ENCODE results near the gene ABCC8.

DNA sequence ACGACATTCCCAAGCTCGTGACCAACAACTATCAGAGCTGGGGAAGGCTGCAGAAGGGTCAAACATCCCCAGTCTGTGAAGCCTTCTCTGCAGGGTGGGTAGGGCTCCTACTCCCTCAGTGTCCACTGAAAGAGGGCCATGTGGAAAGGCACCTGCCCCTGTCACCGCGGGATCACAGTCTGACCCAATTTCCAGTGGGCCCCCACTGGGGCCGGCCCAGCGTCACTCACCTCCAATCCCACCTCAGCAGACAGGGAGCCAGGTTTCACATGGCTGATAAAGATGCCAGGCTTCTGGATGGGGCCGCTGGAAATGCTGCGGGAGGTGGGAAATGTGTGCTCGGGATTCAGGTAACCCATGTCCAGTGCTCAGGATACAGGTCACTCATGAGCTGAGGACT is 47.6 kb upstream of the ABCC8 start:
- no peak for TF ChIP-seq POLR2A (IDR thresholded peaks at IDR 0.05)
- no peak for TF ChIP-seq POLR2AphosphoS5 (IDR thresholded peaks at IDR 0.05)
- TF ChIP-seq, protein P1, sequence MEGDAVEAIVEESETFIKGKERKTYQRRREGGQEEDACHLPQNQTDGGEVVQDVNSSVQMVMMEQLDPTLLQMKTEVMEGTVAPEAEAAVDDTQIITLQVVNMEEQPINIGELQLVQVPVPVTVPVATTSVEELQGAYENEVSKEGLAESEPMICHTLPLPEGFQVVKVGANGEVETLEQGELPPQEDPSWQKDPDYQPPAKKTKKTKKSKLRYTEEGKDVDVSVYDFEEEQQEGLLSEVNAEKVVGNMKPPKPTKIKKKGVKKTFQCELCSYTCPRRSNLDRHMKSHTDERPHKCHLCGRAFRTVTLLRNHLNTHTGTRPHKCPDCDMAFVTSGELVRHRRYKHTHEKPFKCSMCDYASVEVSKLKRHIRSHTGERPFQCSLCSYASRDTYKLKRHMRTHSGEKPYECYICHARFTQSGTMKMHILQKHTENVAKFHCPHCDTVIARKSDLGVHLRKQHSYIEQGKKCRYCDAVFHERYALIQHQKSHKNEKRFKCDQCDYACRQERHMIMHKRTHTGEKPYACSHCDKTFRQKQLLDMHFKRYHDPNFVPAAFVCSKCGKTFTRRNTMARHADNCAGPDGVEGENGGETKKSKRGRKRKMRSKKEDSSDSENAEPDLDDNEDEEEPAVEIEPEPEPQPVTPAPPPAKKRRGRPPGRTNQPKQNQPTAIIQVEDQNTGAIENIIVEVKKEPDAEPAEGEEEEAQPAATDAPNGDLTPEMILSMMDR (IDR thresholded peaks at IDR 0.05), result no peak
- TF ChIP-seq EP300 (IDR thresholded peaks at IDR 0.05), result no peak
